Nephron progenitor cell (in vitro differentiated cells): ENCODE measurements around the gene IRF6.
A peak's percentile ranks its signal among the peaks of the same experiment; 100 is the strongest.

Experiments used
- DNase-seq: peaks from one replicate; pipeline ENCODE4 v3.0.0; 2021
- H3K27ac Mint-ChIP-seq: 2 replicates; pipeline ENCODE4 v1.8.0; 2021; ENCODE audit warnings: mild to moderate bottlenecking, moderate library complexity, mixed read lengths
- H3K27me3 Mint-ChIP-seq: 2 replicates; pipeline ENCODE4 v1.8.0; 2021; ENCODE audit warnings: mild to moderate bottlenecking, low read depth, mixed read lengths; ENCODE audit not compliant: poor library complexity
- H3K36me3 Mint-ChIP-seq: 2 replicates; pipeline ENCODE4 v1.8.0; 2021; ENCODE audit warnings: low read depth, mixed read lengths
- H3K4me1 Mint-ChIP-seq: 2 replicates; pipeline ENCODE4 v1.8.0; 2021; ENCODE audit warnings: mixed read lengths
- H3K4me3 Mint-ChIP-seq: 2 replicates; pipeline ENCODE4 v1.8.0; 2021; ENCODE audit warnings: mild to moderate bottlenecking, moderate library complexity, mixed read lengths
- H3K9me3 Mint-ChIP-seq: 2 replicates; pipeline ENCODE4 v1.8.0; 2021; ENCODE audit warnings: mild to moderate bottlenecking, moderate library complexity, mixed read lengths
- CTCF ChIP-seq: fragments of 200-600 bp; sonication (generic); IDR thresholded peaks from 2 replicates; pipeline ENCODE4 v1.5.0; 2021; ENCODE audit warnings: antibody characterized with exemption

IRF6 gene

DNA sequence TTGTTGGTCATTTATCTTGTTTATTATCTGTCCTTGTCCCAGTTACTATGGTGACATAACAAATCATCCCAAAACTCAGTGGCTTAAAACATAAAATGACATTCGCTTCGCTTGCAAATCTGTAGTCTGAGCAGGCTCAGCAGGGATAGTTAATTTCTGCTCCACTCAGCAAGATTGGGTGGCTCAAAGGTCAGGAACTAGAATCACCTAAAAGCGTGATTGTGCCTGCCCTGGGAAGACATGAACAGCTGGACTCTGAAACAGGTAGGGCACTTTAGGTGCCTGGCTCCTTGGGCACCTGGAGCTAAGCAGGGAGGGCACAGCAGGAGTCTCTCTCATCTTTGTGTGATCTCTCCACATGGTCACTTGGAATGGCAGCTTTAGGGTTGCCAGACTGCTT is 64.7 kb downstream of the IRF6 start:
- Mint-ChIP-seq H3K4me3 (no peak overlapping the region), H3K27ac (peak overlapping the region; percentile 44), H3K9me3 (no peaks in the 10 kb centered on the region), H3K27me3 (peaks cover 26% of the 10 kb centered on the region), H3K4me1 (no peaks in the 10 kb centered on the region), H3K36me3 (no peaks in the 10 kb centered on the region)
- TF ChIP-seq CTCF, result no peak
- no peak for DNase-seq

- H3K27me3 Mint-ChIP-seq, result peaks cover 24% of the 10 kb centered on the region
- H3K9me3 Mint-ChIP-seq, result no peaks in the 10 kb centered on the region
- H3K4me3 Mint-ChIP-seq, result no peak overlapping the region
- no peaks in the 10 kb centered on the region for H3K4me1 Mint-ChIP-seq
- H3K27ac Mint-ChIP-seq, result no peak overlapping the region
- no peak for DNase-seq
- TF ChIP-seq CTCF, result no peak
- no peaks in the 10 kb centered on the region for H3K36me3 Mint-ChIP-seq
Measured at GRCh38 chr1:209738270-209738669, 67.7 kb downstream of the IRF6 start.

- Mint-ChIP-seq H3K36me3 (no peaks in the 10 kb centered on the region), H3K27ac (no peak overlapping the region), H3K27me3 (peaks cover 21% of the 10 kb centered on the region), H3K4me1 (no peaks in the 10 kb centered on the region), H3K9me3 (no peaks in the 10 kb centered on the region), H3K4me3 (no peak overlapping the region)
- no peak for TF ChIP-seq CTCF
- DNase-seq, result no peak
Measured at GRCh38 chr1:209737118-209737505, 68.8 kb downstream of the IRF6 start.

DNA sequence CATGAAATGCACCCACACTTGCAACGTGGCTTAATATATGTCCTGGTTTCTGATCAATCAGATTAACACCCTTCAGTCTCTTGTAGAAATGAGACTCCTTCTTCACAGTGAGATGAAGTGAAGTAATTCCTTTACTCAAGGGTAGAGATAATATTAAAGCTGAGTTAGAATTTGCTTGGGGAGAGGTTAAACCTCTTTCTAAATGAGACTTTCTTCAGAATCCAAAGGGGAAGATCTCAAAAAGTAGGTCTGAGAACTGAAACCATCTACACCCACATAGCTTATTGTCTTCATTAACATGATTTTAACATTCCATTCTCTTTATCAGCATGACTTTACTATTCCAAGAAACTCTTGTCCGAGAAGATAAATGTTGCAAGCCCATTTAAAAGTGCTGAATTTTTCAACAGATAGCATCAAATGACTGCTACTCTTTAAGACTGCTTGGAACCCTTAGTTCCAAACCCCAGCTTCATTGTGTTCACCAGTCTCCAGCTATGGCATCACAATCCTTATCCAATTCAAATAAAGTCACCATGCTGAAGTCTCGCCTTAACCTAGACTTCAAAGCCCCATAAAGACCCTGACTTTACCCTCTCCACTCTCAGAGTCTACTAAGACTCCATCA is 69.3 kb downstream of the IRF6 start:
- Mint-ChIP-seq H3K27ac (no peak overlapping the region), H3K9me3 (no peaks in the 10 kb centered on the region), H3K4me3 (no peak overlapping the region), H3K36me3 (no peaks in the 10 kb centered on the region), H3K4me1 (no peaks in the 10 kb centered on the region), H3K27me3 (peaks cover 18% of the 10 kb centered on the region)
- no peak for TF ChIP-seq CTCF
- DNase-seq, result no peak
